GM12891 (cell line): Measurements from ENCODE around the gene EVI2A.
"Not testable (repeated sequence)": the region's sequence is repeated elsewhere in the genome, so short reads cannot be mapped to it uniquely, and the experiment has no call there.

Experiments
- DNase-seq: peaks from one replicate; pipeline ENCODE4 v3.0.0; 2011; ENCODE audit warnings: low spot score; ENCODE audit not compliant: insufficient read length
- FAIRE-seq: peaks from 2 replicates; lab custom pipeline; 2011; peaks lifted over from hg19 to GRCh38; lab: Jason Lieb, UNC
- PAX5 ChIP-seq: IDR thresholded peaks from 2 replicates; pipeline ENCODE4 v1.6.1; 2011; ENCODE audit warnings: low read length, moderate library complexity, mild to moderate bottlenecking; ENCODE audit not compliant: insufficient read depth, severe bottlenecking
- POLR2A ChIP-seq: IDR thresholded peaks from 2 replicates; pipeline ENCODE4 v1.6.1; 2011; ENCODE audit warnings: low read depth, low read length, control low read depth
- POLR2AphosphoS5 ChIP-seq: IDR thresholded peaks from 2 replicates; pipeline ENCODE4 v1.6.1; 2011; ENCODE audit warnings: low read depth, low read length, control low read depth
- POU2F2 ChIP-seq: IDR thresholded peaks from 2 replicates; pipeline ENCODE4 v1.6.1; 2011; ENCODE audit warnings: low read depth, mild to moderate bottlenecking, control low read depth, low read length, moderate library complexity
- SPI1 ChIP-seq: IDR thresholded peaks from 2 replicates; pipeline ENCODE4 v1.6.1; 2011; ENCODE audit warnings: low read depth, low read length, control low read depth
- TAF1 ChIP-seq: IDR thresholded peaks from 2 replicates; pipeline ENCODE4 v1.6.1; 2011; ENCODE audit warnings: low read depth, low read length, control low read depth

EVI2A gene

DNA sequence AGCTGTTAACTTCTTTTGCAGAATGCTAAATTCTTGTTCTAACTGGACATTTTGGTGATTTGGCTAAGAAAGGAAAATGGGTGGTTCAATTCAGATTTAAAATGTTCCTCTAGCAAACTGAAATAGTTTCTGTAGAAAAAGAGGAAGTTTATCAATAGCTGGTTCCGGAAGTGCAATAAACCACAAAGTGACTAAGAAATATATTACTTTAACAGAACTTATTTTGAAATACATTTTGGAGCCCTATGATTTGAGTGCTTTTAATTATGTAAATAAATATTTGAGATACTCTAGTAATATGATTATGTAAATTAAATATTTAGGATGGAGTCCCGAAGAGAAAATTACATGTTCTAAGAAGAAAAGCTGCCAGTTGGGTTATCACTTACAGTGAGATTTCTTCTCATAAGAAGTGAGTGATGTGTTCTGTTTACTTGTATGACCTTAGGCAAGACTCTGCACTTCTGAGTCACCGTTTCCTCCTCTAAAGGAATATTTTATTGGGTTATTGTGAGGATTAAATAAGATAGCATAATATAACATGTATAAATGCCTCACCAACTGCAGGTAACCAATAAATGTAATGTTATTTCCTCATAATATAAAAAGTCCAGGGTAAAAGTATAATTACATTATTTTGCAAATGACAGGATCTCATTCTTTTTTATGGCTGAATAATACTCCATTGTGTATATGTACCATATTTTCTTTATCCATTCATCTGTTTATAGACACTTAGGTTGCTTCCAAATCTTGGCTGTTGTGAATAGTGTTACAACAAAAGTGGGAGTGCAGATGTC, 7.2 kb downstream of the EVI2A start, which contains the start of gene EVI2B:
TSS of gene EVI2B (minus strand) at position 73 of the 800 bp plus-strand sequence. CDS start 8,445 bp downstream, outside the sequence.
- DNase-seq: no peak

GRCh38 chr17:31312223-31312622, 9.2 kb downstream of the EVI2A start:
- DNase-seq, FAIRE-seq: not testable (repeated sequence)

More for the DNA sequence above, 7.2 kb downstream of the EVI2A start, which contains the start of gene EVI2B:
- peak; percentile 62 for FAIRE-seq
- TF ChIP-seq POLR2A (no peak), POU2F2 (no peak), SPI1 (no peak), PAX5 (no peak), POLR2AphosphoS5 (no peak)

DNA sequence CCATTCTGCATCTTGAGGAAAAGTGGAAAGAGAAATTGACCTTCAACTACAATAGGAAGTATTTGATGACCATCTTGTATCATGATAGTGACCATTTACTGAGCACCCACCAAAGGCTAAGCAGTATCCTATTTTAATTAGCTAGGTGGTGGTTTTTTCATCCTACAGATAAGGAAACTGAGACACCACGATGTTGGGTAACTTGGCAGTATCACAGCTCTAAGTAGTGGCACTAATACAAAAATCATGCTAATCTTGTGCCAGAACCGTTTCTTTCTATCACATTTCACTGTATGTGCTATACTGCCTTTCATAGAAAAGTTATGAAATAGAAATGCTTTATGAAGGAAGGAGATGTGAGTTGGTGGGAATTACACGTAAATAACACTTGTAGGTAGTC, 9.9 kb downstream of the EVI2A start:
- TF ChIP-seq POLR2AphosphoS5 (no peak), TAF1 (no peak), POU2F2 (no peak), POLR2A (no peak), PAX5 (no peak), SPI1 (no peak)
- FAIRE-seq: peak; percentile 71
- no peak for DNase-seq

- FAIRE-seq (peak; percentile 75), DNase-seq (no peak)
- TF ChIP-seq POU2F2 (no peak), POLR2AphosphoS5 (no peak), PAX5 (no peak), TAF1 (no peak), SPI1 (no peak), POLR2A (no peak)
Measured at GRCh38 chr17:31310886-31311285, 10.5 kb downstream of the EVI2A start.

GRCh38 chr17:31310260-31310659, 11.2 kb downstream of the EVI2A start:
- FAIRE-seq (peak; percentile 75), DNase-seq (no peak)
- TF ChIP-seq POLR2A: no peak
- no peak for TF ChIP-seq TAF1
- no peak for TF ChIP-seq PAX5
- TF ChIP-seq SPI1: no peak
- no peak for TF ChIP-seq POLR2AphosphoS5
- TF ChIP-seq POU2F2: no peak

GRCh38 chr17:31309556-31309955, 11.9 kb downstream of the EVI2A start:
- no peak for TF ChIP-seq POU2F2
- TF ChIP-seq SPI1: peak; percentile 90
- peak; percentile 91 for FAIRE-seq
- DNase-seq: no peak

- FAIRE-seq (peak; percentile 26), DNase-seq (no peak)
- TF ChIP-seq PAX5: no peak
- TF ChIP-seq SPI1: peak; percentile 84
Measured at GRCh38 chr17:31308372-31309334, 12.8 kb downstream of the EVI2A start.

DNA sequence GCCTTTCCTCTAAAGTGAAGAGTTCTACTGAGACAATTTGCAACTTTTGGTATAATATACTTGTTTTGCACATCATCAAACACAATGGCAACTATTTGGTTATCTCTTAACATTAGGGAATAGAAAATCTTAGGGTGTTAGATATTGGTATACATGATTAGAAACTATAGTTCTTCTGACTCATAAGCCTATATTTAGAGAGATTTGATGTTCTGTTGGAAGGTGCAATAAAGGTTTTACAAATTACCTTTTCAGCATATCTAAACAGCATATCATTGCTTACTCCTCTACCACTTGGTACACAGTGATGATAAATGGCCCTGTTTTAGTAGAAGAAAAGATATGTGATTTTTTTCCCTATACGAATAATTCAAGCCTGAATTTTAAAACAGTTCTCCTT, 13.8 kb downstream of the EVI2A start:
- DNase-seq (no peak), FAIRE-seq (peak; percentile 33)
- TF ChIP-seq SPI1 (no peak), POLR2AphosphoS5 (no peak), POLR2A (no peak), PAX5 (no peak), POU2F2 (no peak)

DNA sequence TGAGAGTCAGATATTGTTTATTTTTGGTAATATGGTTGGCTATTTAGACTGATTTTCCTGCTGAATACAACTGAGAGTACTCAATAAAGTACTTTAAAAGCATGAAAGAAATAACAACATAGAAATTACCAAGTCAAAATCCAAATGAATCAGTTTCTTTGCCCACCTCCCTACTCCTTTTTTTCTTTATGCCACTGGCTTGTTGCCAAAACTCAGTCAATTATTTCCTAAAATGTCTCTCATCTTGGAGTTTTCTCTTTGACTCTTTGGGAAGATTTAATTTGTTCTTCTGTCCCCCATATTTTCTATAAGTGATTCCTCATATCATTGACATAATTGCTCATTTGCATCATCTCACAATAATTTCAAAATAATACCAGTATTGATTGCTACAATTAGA, 21.8 kb downstream of the EVI2A start:
- DNase-seq (no peak), FAIRE-seq (no peak)
- TF ChIP-seq PAX5 (no peak), POLR2A (no peak), POU2F2 (no peak), SPI1 (no peak), POLR2AphosphoS5 (no peak), TAF1 (no peak)

GRCh38 chr17:31297090-31297489, 24.3 kb downstream of the EVI2A start, which contains the start of gene OMG:
Gene OMG, minus strand, starts transcription at chr17:31297239. Its CDS starts 908 bp downstream, at chr17:31296331.
- TF ChIP-seq SPI1: no peak
- no peak for TF ChIP-seq TAF1
- TF ChIP-seq POLR2A: no peak
- TF ChIP-seq PAX5: no peak
- no peak for TF ChIP-seq POU2F2
- TF ChIP-seq POLR2AphosphoS5: no peak
- DNase-seq (no peak), FAIRE-seq (peak; percentile 72)
